Measurements from ENCODE around the gene NPAS2.

Gene NPAS2

GRCh38 chr2:100819370-100820272 is at the start of gene NPAS2:
NPAS2 (plus strand) TSS chr2:100820139; CDS start chr2:100904755, 84,616 bp downstream.
- no peak for DNase-seq

GRCh38 chr2:100771125-100771524 is 48.8 kb upstream of the NPAS2 start:
- DNase-seq, result no peak

GRCh38 chr2:100773538-100773937 is 46.4 kb upstream of the NPAS2 start:
- DNase-seq, result no peak

- DNase-seq, result no peak
Observed at GRCh38 chr2:100776445-100776844, 43.5 kb upstream of the NPAS2 start.

GRCh38 chr2:100778637-100779450 is 41.1 kb upstream of the NPAS2 start:
- DNase-seq, result no peak

- no peak for DNase-seq
Observed at GRCh38 chr2:100779908-100780202, 40.1 kb upstream of the NPAS2 start.

GRCh38 chr2:100780203-100781008 is 39.5 kb upstream of the NPAS2 start:
- DNase-seq, result no peak

- no peak for DNase-seq
Observed at GRCh38 chr2:100781009-100781325, 39.0 kb upstream of the NPAS2 start.

- DNase-seq, result no peak
Observed at GRCh38 chr2:100781523-100782379, 38.2 kb upstream of the NPAS2 start.

GRCh38 chr2:100782380-100782878 is 37.5 kb upstream of the NPAS2 start:
- DNase-seq, result no peak

GRCh38 chr2:100783987-100784386 is 36.0 kb upstream of the NPAS2 start:
- DNase-seq, result no peak

GRCh38 chr2:100784681-100785080 is 35.3 kb upstream of the NPAS2 start:
- DNase-seq, result no peak

GRCh38 chr2:100785626-100786296 is 34.2 kb upstream of the NPAS2 start:
- DNase-seq, result no peak

GRCh38 chr2:100786297-100786658 is 33.7 kb upstream of the NPAS2 start:
- DNase-seq, result peak in 1 of 2 donors; percentile 25

GRCh38 chr2:100786985-100787384 is 33.0 kb upstream of the NPAS2 start:
- DNase-seq, result no peak

- no peak for DNase-seq
Observed at GRCh38 chr2:100789361-100789760, 30.6 kb upstream of the NPAS2 start.

GRCh38 chr2:100791294-100791935 is 28.5 kb upstream of the NPAS2 start:
- DNase-seq, result no peak

- no peak for DNase-seq
Observed at GRCh38 chr2:100791936-100792308, 28.0 kb upstream of the NPAS2 start.

- DNase-seq, result no peak
Observed at GRCh38 chr2:100793220-100793619, 26.7 kb upstream of the NPAS2 start.

GRCh38 chr2:100793982-100794381 is 26.0 kb upstream of the NPAS2 start:
- no peak for DNase-seq

GRCh38 chr2:100796499-100797100 is 23.3 kb upstream of the NPAS2 start:
- no peak for DNase-seq
